ENCODE measurements around the gene RTCA. TPM values are rescaled to one million over a fixed set of nuclear protein-coding genes. Genes with fewer than 3 reads are reported as not detected.
"Not testable (repeated sequence)": the region's sequence is repeated elsewhere in the genome, so short reads cannot be mapped to it uniquely, and the experiment has no call there.

RTCA gene
- total RNA-seq, 1 donor from 2014 or later = 78.0 TPM

DNA sequence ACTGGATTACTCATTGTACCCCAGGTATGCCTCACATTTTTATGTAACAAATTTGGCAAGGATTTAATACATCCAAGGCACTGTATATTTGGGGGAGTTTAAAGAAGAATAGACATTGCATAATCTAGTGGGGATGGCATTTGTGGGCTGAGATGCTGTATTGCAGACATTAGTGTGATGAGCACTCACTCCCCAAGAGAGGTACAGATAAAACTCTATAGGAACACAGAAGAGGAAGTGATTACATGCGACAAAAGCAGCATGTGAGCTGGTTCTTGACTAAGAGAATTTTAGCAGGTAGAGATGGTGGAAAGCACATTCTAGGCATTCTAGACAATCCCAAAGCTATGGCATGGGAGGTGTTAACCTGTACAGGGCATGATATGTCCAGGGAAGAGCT lies 62.1 kb downstream of the RTCA start:
- Mint-ChIP-seq H3K27ac (ENCODE audit: unreplicated experiment) (no peak overlapping the region), H3K4me1 (ENCODE audit: low read depth, unreplicated experiment) (no peaks in the 10 kb centered on the region), H3K9me3 (ENCODE audit: unreplicated experiment) (no peaks in the 10 kb centered on the region), H3K4me3 (ENCODE audit: unreplicated experiment) (no peak overlapping the region), H3K36me3 (ENCODE audit: low read depth, unreplicated experiment) (no peaks in the 10 kb centered on the region), H3K27me3 (ENCODE audit: low read depth, unreplicated experiment) (no peaks in the 10 kb centered on the region)
- Histone ChIP-seq H3K9ac (ENCODE audit: low read length) (no peak overlapping the region), H3K36me3 (ENCODE audit: insufficient read depth, low read length) (no peaks in the 10 kb centered on the region), H3K27ac (ENCODE audit: low read depth, low read length) (no peak overlapping the region), H3K27me3 (ENCODE audit: insufficient read depth, low read length) (peaks cover 5% of the 10 kb centered on the region), H3K4me1 (ENCODE audit: insufficient read depth, low read length) (no peaks in the 10 kb centered on the region), H3K4me2 (ENCODE audit: low read length) (no peak overlapping the region), H2AFZ (ENCODE audit: low read depth, low read length) (no peak overlapping the region), H4K20me1 (ENCODE audit: insufficient read depth, low read length) (no peaks in the 10 kb centered on the region), H3K9me3 (ENCODE audit: insufficient read depth, low read depth, low read length) (no peaks in the 10 kb centered on the region), H3K4me3 (ENCODE audit: insufficient read depth, low read depth, low read length) (no peak overlapping the region), H3K79me2 (ENCODE audit: insufficient read depth, low read length) (no peaks in the 10 kb centered on the region)
- DNase-seq (ENCODE audit: low read depth) = no peak
- FAIRE-seq = no peak
- no peak for TF ChIP-seq EZH2 (IDR thresholded peaks at IDR 0.05; ENCODE audit: insufficient read depth, low read length)

GRCh38 chr1:100331146-100331545 lies 65.1 kb downstream of the RTCA start:
- H3K4me2 ChIP-seq (ENCODE audit: low read length); H3K9me3 ChIP-seq (ENCODE audit: insufficient read depth, low read depth, low read length); H3K9me3 Mint-ChIP-seq (ENCODE audit: unreplicated experiment); FAIRE-seq; H3K4me3 Mint-ChIP-seq (ENCODE audit: unreplicated experiment); H2AFZ ChIP-seq (ENCODE audit: low read depth, low read length); H3K27me3 Mint-ChIP-seq (ENCODE audit: low read depth, unreplicated experiment); H3K9ac ChIP-seq (ENCODE audit: low read length); H3K27ac Mint-ChIP-seq (ENCODE audit: unreplicated experiment); H3K36me3 ChIP-seq (ENCODE audit: insufficient read depth, low read length); H3K4me1 Mint-ChIP-seq (ENCODE audit: low read depth, unreplicated experiment); DNase-seq (ENCODE audit: low read depth); H3K27ac ChIP-seq (ENCODE audit: low read depth, low read length); H3K79me2 ChIP-seq (ENCODE audit: insufficient read depth, low read length); H3K4me1 ChIP-seq (ENCODE audit: insufficient read depth, low read length); H4K20me1 ChIP-seq (ENCODE audit: insufficient read depth, low read length); H3K4me3 ChIP-seq (ENCODE audit: insufficient read depth, low read depth, low read length); H3K36me3 Mint-ChIP-seq (ENCODE audit: low read depth, unreplicated experiment); H3K27me3 ChIP-seq (ENCODE audit: insufficient read depth, low read length): not testable (repeated sequence)

- no peaks in the 10 kb centered on the region for H3K4me1 ChIP-seq (ENCODE audit: insufficient read depth, low read length)
- no peaks in the 10 kb centered on the region for H3K9me3 ChIP-seq (ENCODE audit: insufficient read depth, low read depth, low read length)
- Mint-ChIP-seq H3K9me3 (ENCODE audit: unreplicated experiment) (peaks cover 4% of the 10 kb centered on the region), H3K27ac (ENCODE audit: unreplicated experiment) (no peak overlapping the region), H3K4me3 (ENCODE audit: unreplicated experiment) (no peak overlapping the region), H3K4me1 (ENCODE audit: low read depth, unreplicated experiment) (no peaks in the 10 kb centered on the region), H3K36me3 (ENCODE audit: low read depth, unreplicated experiment) (no peaks in the 10 kb centered on the region), H3K27me3 (ENCODE audit: low read depth, unreplicated experiment) (no peaks in the 10 kb centered on the region)
- FAIRE-seq = no peak
- TF ChIP-seq EZH2 (IDR thresholded peaks at IDR 0.05; ENCODE audit: insufficient read depth, low read length) = no peak
- TF ChIP-seq CTCF (IDR thresholded peaks at IDR 0.05; ENCODE audit: insufficient read depth, low read depth, low read length) = no peak
- H4K20me1 ChIP-seq (ENCODE audit: insufficient read depth, low read length) = no peaks in the 10 kb centered on the region
- no peak overlapping the region for H3K9ac ChIP-seq (ENCODE audit: low read length)
- no peak for DNase-seq (ENCODE audit: low read depth)
- H3K79me2 ChIP-seq (ENCODE audit: insufficient read depth, low read length) = no peaks in the 10 kb centered on the region
- peaks cover 5% of the 10 kb centered on the region for H3K27me3 ChIP-seq (ENCODE audit: insufficient read depth, low read length)
- H3K4me3 ChIP-seq (ENCODE audit: insufficient read depth, low read depth, low read length) = no peak overlapping the region
- no peak overlapping the region for H2AFZ ChIP-seq (ENCODE audit: low read depth, low read length)
- no peak overlapping the region for H3K4me2 ChIP-seq (ENCODE audit: low read length)
- no peak overlapping the region for H3K27ac ChIP-seq (ENCODE audit: low read depth, low read length)
- H3K36me3 ChIP-seq (ENCODE audit: insufficient read depth, low read length) = no peaks in the 10 kb centered on the region
These were observed 66.3 kb downstream of the RTCA start for GRCh38 chr1:100332331-100332730.

- Mint-ChIP-seq H3K9me3 (ENCODE audit: unreplicated experiment) (peaks cover 4% of the 10 kb centered on the region), H3K27ac (ENCODE audit: unreplicated experiment) (no peak overlapping the region), H3K4me1 (ENCODE audit: low read depth, unreplicated experiment) (no peaks in the 10 kb centered on the region), H3K4me3 (ENCODE audit: unreplicated experiment) (no peak overlapping the region), H3K27me3 (ENCODE audit: low read depth, unreplicated experiment) (peaks cover 2% of the 10 kb centered on the region), H3K36me3 (ENCODE audit: low read depth, unreplicated experiment) (no peaks in the 10 kb centered on the region)
- TF ChIP-seq EZH2 (IDR thresholded peaks at IDR 0.05; ENCODE audit: insufficient read depth, low read length) = no peak
- no peak for TF ChIP-seq CTCF (IDR thresholded peaks at IDR 0.05; ENCODE audit: insufficient read depth, low read depth, low read length)
- H3K4me2 ChIP-seq (ENCODE audit: low read length) = no peak overlapping the region
- H3K27me3 ChIP-seq (ENCODE audit: insufficient read depth, low read length) = no peaks in the 10 kb centered on the region
- H3K27ac ChIP-seq (ENCODE audit: low read depth, low read length) = no peak overlapping the region
- FAIRE-seq (no peak), DNase-seq (ENCODE audit: low read depth) (no peak)
- no peaks in the 10 kb centered on the region for H3K9me3 ChIP-seq (ENCODE audit: insufficient read depth, low read depth, low read length)
- H4K20me1 ChIP-seq (ENCODE audit: insufficient read depth, low read length) = no peaks in the 10 kb centered on the region
- no peak overlapping the region for H3K4me3 ChIP-seq (ENCODE audit: insufficient read depth, low read depth, low read length)
- no peak overlapping the region for H2AFZ ChIP-seq (ENCODE audit: low read depth, low read length)
- H3K9ac ChIP-seq (ENCODE audit: low read length) = no peak overlapping the region
- H3K79me2 ChIP-seq (ENCODE audit: insufficient read depth, low read length) = no peaks in the 10 kb centered on the region
- H3K36me3 ChIP-seq (ENCODE audit: insufficient read depth, low read length) = no peaks in the 10 kb centered on the region
- no peaks in the 10 kb centered on the region for H3K4me1 ChIP-seq (ENCODE audit: insufficient read depth, low read length)
These were observed 69.4 kb downstream of the RTCA start for GRCh38 chr1:100335436-100335835.

- not testable (repeated sequence) for H3K36me3 ChIP-seq (ENCODE audit: insufficient read depth, low read length); H2AFZ ChIP-seq (ENCODE audit: low read depth, low read length); H3K79me2 ChIP-seq (ENCODE audit: insufficient read depth, low read length); H3K27me3 ChIP-seq (ENCODE audit: insufficient read depth, low read length); H3K9me3 ChIP-seq (ENCODE audit: insufficient read depth, low read depth, low read length); H3K9me3 Mint-ChIP-seq (ENCODE audit: unreplicated experiment); H3K27ac ChIP-seq (ENCODE audit: low read depth, low read length); H3K27me3 Mint-ChIP-seq (ENCODE audit: low read depth, unreplicated experiment); H4K20me1 ChIP-seq (ENCODE audit: insufficient read depth, low read length); H3K4me1 ChIP-seq (ENCODE audit: insufficient read depth, low read length); H3K36me3 Mint-ChIP-seq (ENCODE audit: low read depth, unreplicated experiment); H3K4me3 ChIP-seq (ENCODE audit: insufficient read depth, low read depth, low read length); DNase-seq (ENCODE audit: low read depth); H3K4me2 ChIP-seq (ENCODE audit: low read length); FAIRE-seq; H3K27ac Mint-ChIP-seq (ENCODE audit: unreplicated experiment); H3K4me1 Mint-ChIP-seq (ENCODE audit: low read depth, unreplicated experiment); H3K9ac ChIP-seq (ENCODE audit: low read length); H3K4me3 Mint-ChIP-seq (ENCODE audit: unreplicated experiment)
These were observed 71.9 kb downstream of the RTCA start for GRCh38 chr1:100337878-100338277.

Measured in astrocyte (in vitro differentiated cells and primary cell).